Cerebellar nuclear complex (tissue), 1 donor: ENCODE results near the gene CDKN1A.
A peak's percentile ranks its signal among the peaks of the same experiment; 100 is the strongest.

Experiments used
- DNase-seq, 2 experiments: peaks; one replicate each; lab custom pipeline; 2025; lab: John Stamatoyannopoulos, UW

Gene CDKN1A

GRCh38 chr6:36677059-36677749 is 1.3 kb upstream of the CDKN1A start:
- DNase-seq: no peak

DNA sequence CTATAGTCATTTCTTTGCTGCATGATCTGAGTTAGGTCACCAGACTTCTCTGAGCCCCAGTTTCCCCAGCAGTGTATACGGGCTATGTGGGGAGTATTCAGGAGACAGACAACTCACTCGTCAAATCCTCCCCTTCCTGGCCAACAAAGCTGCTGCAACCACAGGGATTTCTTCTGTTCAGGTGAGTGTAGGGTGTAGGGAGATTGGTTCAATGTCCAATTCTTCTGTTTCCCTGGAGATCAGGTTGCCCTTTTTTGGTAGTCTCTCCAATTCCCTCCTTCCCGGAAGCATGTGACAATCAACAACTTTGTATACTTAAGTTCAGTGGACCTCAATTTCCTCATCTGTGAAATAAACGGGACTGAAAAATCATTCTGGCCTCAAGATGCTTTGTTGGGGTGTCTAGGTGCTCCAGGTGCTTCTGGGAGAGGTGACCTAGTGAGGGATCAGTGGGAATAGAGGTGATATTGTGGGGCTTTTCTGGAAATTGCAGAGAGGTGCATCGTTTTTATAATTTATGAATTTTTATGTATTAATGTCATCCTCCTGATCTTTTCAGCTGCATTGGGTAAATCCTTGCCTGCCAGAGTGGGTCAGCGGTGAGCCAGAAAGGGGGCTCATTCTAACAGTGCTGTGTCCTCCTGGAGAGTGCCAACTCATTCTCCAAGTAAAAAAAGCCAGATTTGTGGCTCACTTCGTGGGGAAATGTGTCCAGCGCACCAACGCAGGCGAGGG is 594 bp upstream of the CDKN1A start:
- DNase-seq: no peak

DNA sequence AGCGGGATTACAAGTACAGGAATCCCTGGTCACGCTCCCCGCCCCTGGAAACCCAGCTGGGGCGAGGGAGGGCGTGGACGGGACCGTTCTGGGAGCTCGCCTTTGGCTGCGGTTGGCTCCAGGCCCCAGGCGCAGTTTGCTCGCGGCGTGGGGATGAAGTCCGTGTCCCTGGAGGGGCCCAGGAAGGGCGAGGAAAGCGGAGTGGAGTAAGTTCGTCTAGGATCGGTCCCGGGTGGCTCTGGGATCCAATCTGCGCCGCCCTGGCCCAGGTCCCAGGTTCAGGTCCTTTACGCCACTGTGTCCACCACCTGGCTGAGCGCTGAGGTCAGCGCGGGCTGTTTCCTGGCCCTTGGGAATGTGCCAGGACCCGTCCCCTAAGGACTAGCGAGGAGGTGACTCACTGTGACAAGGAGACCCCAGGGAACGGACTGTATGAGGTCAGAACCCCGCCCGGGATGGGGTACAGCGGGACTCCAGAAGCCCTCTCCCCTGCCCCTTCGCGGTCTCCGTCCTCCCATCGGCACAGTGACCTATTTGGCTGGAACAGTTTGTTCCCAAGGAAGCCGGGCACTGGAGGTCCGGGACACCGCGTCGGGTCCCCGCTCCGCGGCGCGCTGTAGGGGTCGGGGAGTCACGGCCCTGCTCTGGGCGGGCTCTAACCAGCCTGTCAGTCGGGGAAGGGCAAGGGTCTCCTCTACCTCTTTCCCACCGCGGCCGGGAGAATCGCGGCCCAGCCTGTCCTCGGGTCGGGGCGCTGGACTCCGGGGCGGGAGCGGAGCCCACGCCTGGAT is 724 bp downstream of the CDKN1A start:
- DNase-seq: no peak

DNA sequence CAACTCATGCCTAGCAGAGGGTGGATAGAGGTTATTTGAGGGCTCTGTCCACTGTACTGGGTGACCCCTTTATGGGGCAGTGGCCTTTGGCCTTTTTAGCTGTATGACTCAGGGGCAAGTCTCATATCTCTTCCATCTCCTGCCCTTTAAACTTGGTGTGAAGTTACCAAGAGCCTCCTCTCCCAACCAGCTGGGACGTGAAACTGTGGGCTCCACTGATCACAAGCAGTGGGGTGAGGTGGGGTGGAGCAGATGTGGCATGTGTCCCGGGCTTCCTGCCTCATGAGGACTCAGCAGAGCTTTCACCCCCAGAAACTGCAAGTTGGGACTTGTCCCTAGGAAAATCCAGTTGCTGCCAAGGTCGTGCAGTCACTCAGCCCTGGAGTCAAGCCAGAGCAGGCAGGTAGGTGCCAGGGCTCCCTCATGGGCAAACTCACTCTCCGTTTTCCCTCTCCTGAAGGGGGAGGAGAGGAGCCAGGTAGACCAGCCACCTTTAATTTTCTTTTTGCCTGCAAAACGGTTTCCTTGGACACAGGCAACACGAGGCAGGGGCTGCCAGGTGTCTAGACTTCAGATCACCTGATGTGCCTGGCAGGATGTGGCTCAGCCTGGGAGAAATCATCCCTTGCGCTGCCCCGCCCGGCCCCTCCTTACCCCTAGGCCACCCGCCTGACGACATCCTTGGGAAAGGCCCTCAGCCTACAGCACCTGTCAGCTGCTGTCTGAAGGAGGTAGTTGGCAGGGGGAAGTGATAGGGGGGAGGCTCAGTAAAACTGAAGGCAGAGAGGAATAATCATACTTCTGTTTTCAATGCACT is 4.0 kb downstream of the CDKN1A start:
- DNase-seq: no peak

DNA sequence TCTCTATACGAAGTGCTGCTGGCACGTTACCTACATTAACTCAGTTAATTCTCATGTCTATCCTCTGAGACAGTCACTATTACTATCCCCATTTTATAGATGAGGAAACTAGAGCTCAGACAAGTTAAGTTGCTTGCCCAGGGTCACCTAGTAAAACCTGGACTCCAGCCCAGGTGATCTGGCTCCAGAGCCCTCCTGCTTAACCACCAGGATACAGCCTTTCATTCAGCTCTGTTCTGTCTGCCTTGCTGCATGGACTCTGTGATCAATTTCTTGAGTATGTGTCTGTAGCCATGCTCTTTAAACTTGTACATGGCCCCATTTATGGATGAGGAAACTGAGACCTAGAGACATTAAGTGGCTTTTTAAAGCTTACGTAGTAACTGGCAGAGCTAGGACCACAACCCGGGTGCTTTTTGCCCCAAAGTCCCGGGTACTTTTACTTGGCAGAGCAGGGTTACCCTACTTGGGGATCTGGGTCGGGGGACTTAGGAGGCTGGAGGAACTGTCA is 4.7 kb downstream of the CDKN1A start:
- no peak for DNase-seq

DNA sequence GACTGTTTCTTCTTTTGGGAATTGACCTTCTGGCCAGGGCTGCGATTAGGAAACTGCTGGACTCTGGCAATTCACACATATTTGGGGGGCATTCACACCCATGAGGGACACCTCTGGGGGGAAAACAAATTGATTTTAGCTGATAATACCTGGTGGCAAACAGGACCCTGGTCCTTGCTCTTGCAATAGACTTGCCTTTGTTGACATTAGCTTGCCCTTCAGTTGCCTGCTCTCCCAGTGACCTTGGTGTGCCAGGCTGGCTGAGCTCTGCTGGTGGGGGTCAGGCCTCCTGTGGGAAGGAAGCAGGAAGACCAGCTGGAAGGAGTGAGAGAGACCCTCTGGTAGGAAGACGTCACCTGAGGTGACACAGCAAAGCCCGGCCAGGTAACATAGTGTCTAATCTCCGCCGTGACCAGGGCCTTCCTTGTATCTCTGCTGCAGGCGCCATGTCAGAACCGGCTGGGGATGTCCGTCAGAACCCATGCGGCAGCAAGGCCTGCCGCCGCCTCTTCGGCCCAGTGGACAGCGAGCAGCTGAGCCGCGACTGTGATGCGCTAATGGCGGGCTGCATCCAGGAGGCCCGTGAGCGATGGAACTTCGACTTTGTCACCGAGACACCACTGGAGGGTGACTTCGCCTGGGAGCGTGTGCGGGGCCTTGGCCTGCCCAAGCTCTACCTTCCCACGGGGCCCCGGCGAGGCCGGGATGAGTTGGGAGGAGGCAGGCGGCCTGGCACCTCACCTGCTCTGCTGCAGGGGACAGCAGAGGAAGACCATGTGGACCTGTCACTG is 5.3 kb downstream of the CDKN1A start:
- no peak for DNase-seq

- no peak for DNase-seq
Measured at GRCh38 chr6:36684447-36684812, 5.9 kb downstream of the CDKN1A start.

- DNase-seq: no peak
Measured at GRCh38 chr6:36685166-36685924, 6.8 kb downstream of the CDKN1A start.

DNA sequence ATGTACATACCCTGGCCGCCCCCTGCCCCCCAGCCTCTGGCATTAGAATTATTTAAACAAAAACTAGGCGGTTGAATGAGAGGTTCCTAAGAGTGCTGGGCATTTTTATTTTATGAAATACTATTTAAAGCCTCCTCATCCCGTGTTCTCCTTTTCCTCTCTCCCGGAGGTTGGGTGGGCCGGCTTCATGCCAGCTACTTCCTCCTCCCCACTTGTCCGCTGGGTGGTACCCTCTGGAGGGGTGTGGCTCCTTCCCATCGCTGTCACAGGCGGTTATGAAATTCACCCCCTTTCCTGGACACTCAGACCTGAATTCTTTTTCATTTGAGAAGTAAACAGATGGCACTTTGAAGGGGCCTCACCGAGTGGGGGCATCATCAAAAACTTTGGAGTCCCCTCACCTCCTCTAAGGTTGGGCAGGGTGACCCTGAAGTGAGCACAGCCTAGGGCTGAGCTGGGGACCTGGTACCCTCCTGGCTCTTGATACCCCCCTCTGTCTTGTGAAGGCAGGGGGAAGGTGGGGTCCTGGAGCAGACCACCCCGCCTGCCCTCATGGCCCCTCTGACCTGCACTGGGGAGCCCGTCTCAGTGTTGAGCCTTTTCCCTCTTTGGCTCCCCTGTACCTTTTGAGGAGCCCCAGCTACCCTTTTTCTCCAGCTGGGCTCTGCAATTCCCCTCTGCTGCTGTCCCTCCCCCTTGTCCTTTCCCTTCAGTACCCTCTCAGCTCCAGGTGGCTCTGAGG is 7.6 kb downstream of the CDKN1A start:
- no peak for DNase-seq

GRCh38 chr6:36686668-36687513 is 8.4 kb downstream of the CDKN1A start:
- no peak for DNase-seq

- no peak for DNase-seq
Measured at GRCh38 chr6:36688063-36688738, 9.7 kb downstream of the CDKN1A start.

- no peak for DNase-seq
Measured at GRCh38 chr6:36688739-36689075, 10.2 kb downstream of the CDKN1A start.

DNA sequence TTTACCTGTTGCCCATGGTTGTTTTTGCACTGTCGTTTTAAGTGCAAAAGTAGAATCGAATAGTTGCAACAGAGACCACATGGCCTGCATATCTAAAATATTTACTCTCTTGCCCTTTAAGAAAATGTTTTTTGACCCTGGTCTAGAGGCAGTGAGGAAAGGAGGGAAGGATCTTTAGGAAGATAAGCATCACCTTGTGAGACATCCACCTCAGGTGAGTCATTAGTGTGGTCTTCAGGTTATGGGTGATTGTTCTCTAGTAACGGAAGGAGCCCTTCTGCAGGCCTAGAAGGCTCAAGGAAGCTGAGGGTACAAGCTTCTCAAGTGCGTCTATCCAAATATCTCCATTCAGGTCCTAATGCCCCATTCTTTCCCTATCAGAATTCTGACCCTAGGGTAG is 12.5 kb downstream of the CDKN1A start:
- DNase-seq: no peak

DNA sequence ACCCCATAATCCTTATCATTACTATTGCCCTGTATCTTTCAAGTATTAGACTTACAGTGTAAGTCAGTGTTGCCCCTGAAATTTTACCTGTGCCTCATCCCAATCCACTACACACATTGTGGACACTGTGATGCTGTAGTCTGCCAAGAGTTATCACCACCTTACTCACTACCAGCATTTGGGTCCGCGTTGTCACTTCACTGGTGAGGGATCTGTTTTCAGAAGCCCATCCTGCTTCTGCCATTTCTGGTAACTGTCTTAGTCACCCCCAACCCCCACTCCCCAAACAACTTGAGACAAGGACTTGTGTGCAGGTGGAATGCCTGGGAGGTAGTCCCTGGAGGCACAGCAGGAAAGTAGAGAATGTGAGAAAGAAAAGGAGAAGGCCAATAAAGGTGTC is 13.1 kb downstream of the CDKN1A start:
- DNase-seq: no peak

DNA sequence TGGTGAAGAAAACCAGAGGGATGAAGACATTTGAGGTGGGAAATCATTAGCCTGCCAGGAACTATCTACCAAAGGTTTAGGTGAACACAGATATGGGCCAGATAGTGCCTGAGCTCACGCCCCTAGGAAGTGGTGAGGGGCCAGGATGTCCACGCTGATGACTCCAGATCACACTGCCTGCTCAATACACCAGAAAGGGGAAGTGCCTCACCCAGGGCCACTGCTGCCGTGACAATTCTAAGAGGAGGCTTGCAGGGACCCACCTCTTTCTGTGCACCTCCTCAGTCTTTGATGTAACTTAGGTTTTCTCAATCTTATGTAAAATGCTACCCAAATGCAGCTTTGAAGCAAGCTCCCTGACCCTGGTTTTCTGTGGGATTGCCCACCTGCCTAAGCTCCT is 13.7 kb downstream of the CDKN1A start:
- no peak for DNase-seq

GRCh38 chr6:36692861-36693702 is 14.6 kb downstream of the CDKN1A start:
- peak in 1 of 2 experiments; percentile 68 for DNase-seq

DNA sequence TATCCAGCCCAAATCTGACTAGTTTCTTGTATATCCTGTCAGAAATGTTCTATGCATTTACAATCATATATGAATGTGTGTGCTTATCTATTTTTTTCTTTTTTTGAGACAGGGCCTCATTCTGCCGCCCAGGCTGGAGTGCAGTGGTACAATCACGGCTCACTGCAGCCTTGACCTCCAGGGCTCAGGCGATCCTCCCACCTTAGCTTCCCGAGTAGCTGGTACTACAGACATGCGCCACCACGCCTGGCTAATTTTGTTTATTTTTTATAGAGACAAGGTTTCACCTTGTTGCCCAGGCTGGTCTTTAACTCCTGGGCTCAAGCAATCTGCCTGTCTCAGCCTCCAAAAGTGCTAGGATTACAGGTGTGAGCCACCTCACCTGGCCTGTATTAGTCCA is 16.1 kb downstream of the CDKN1A start:
- no peak for DNase-seq
